Ishikawa (cell line): ENCODE results near the gene DIP2C.

Experiments used
- CEBPB ChIP-seq: IDR thresholded peaks from 2 replicates; pipeline ENCODE4 v1.6.1; 2012
- CREB1 ChIP-seq: IDR thresholded peaks from 2 replicates; pipeline ENCODE4 v1.6.1; 2012; ENCODE audit warnings: low read depth
- EGR1 ChIP-seq: IDR thresholded peaks from 2 replicates; pipeline ENCODE4 v1.6.1; 2012
- EP300 ChIP-seq: IDR thresholded peaks from 2 replicates; pipeline ENCODE4 v1.6.1; 2012; ENCODE audit warnings: borderline replicate concordance
- FOXM1 ChIP-seq: IDR thresholded peaks from 2 replicates; pipeline ENCODE4 v1.6.1; 2012; ENCODE audit warnings: low read depth, borderline replicate concordance
- MAX ChIP-seq: IDR thresholded peaks from 2 replicates; pipeline ENCODE4 v1.6.1; 2012
- NFIC ChIP-seq: IDR thresholded peaks from 2 replicates; pipeline ENCODE4 v1.6.1; 2012
- RAD21 ChIP-seq: IDR thresholded peaks from 2 replicates; pipeline ENCODE4 v1.6.1; 2012; ENCODE audit warnings: low read depth
- REST ChIP-seq: IDR thresholded peaks from 2 replicates; pipeline ENCODE4 v1.6.1; 2012; ENCODE audit warnings: low read depth, mild to moderate bottlenecking
- TAF1 ChIP-seq: IDR thresholded peaks from 2 replicates; pipeline ENCODE4 v1.6.1; 2012; ENCODE audit warnings: low read depth, mild to moderate bottlenecking
- TCF12 ChIP-seq: IDR thresholded peaks from 2 replicates; pipeline ENCODE4 v1.6.1; 2012; ENCODE audit warnings: low read depth
- TEAD4 ChIP-seq: IDR thresholded peaks from 2 replicates; pipeline ENCODE4 v1.6.1; 2012
- USF1 ChIP-seq: IDR thresholded peaks from 2 replicates; pipeline ENCODE4 v1.6.1; 2012
- YY1 ChIP-seq: IDR thresholded peaks from 2 replicates; pipeline ENCODE4 v1.6.1; 2012; ENCODE audit warnings: low read depth
- ZBTB7A ChIP-seq: IDR thresholded peaks from 2 replicates; pipeline ENCODE4 v1.6.1; 2012; ENCODE audit warnings: low read depth

The DIP2C gene

GRCh38 chr10:234708-235406, 454.6 kb downstream of the DIP2C start:
- TF ChIP-seq CREB1: no peak
- no peak for TF ChIP-seq TCF12
- TF ChIP-seq REST: no peak
- TF ChIP-seq ZBTB7A: no peak
- TF ChIP-seq MAX: no peak
- TF ChIP-seq CEBPB: no peak
- no peak for TF ChIP-seq TEAD4
- TF ChIP-seq EP300: no peak
- no peak for TF ChIP-seq RAD21
- no peak for TF ChIP-seq EGR1
- no peak for TF ChIP-seq YY1

- TF ChIP-seq RAD21 (no peak), TCF12 (no peak), NFIC (no peak), FOXM1 (no peak), MAX (no peak), TEAD4 (no peak)
Observed at GRCh38 chr10:232878-233277, 456.6 kb downstream of the DIP2C start.

GRCh38 chr10:232061-232460, 457.4 kb downstream of the DIP2C start:
- TF ChIP-seq TEAD4: no peak
- no peak for TF ChIP-seq REST
- no peak for TF ChIP-seq USF1
- no peak for TF ChIP-seq TCF12

GRCh38 chr10:230758-231157, 458.7 kb downstream of the DIP2C start:
- TF ChIP-seq FOXM1: no peak
- peak; percentile 19; the same call in 1 of the 2 replicates for TF ChIP-seq RAD21

- TF ChIP-seq MAX: no peak
- TF ChIP-seq YY1: no peak
- no peak for TF ChIP-seq NFIC
- no peak for TF ChIP-seq TAF1
- no peak for TF ChIP-seq TEAD4
- no peak for TF ChIP-seq USF1
- TF ChIP-seq CREB1: no peak
- no peak for TF ChIP-seq REST
- TF ChIP-seq EGR1: no peak
- TF ChIP-seq RAD21: no peak
- no peak for TF ChIP-seq FOXM1
- TF ChIP-seq EP300: no peak
- TF ChIP-seq ZBTB7A: no peak
- no peak for TF ChIP-seq CEBPB
- no peak for TF ChIP-seq TCF12
Observed at GRCh38 chr10:228366-228765, 461.1 kb downstream of the DIP2C start.
